Esophagus (tissue), 2 donors: ENCODE measurements around the gene LARP1B. TPM values are rescaled to one million over a fixed set of nuclear protein-coding genes. Genes with fewer than 3 reads are reported as not detected.
"Not testable (repeated sequence)": the region's sequence is repeated elsewhere in the genome, so short reads cannot be mapped to it uniquely, and the experiment has no call there.

ENCODE experiments used
- H3K27ac ChIP-seq, 2 donors: one replicate each; pipeline ENCODE4 v1.5.1; 2013; ENCODE audit warnings: low read depth in 2 of 2, mild to moderate bottlenecking in 2 of 2, inconsistent platforms in 1 of 2, low read length in 1 of 2, moderate library complexity in 1 of 2
- H3K27me3 ChIP-seq, 2 donors: one replicate each; pipeline ENCODE4 v1.6.1; 2013; ENCODE audit warnings: low read length in 2 of 2, control low read depth in 1 of 2, mild to moderate bottlenecking in 1 of 2; ENCODE audit not compliant: insufficient read depth in 2 of 2, control insufficient read depth in 1 of 2
- H3K36me3 ChIP-seq, 2 donors: one replicate each; pipeline ENCODE4 v1.6.1; 2013; ENCODE audit warnings: low read length in 1 of 2; ENCODE audit not compliant: control insufficient read depth in 2 of 2, insufficient read depth in 2 of 2
- H3K4me1 ChIP-seq, 2 donors: one replicate each; pipeline ENCODE4 v1.6.1; 2013; ENCODE audit warnings: low read length in 1 of 2; ENCODE audit not compliant: control insufficient read depth in 2 of 2, insufficient read depth in 2 of 2
- H3K4me3 ChIP-seq, 2 donors: one replicate each; pipeline ENCODE4 v1.5.1; 2013; ENCODE audit warnings: low read length in 2 of 2, mild to moderate bottlenecking in 2 of 2, low read depth in 1 of 2, moderate library complexity in 1 of 2
- H3K9me3 ChIP-seq, 2 donors: one replicate each; pipeline ENCODE4 v1.6.1; 2013; ENCODE audit warnings: mild to moderate bottlenecking in 2 of 2, low read depth in 1 of 2, low read length in 1 of 2, moderate library complexity in 1 of 2; ENCODE audit not compliant: control insufficient read depth in 2 of 2, insufficient read depth in 1 of 2
- WGBS, 2 donors: extraction: QIAGEN DNeasy Blood & Tissue Kit; methylation state at CpG; one replicate each; pipeline ENCODE4 v1.1.7; 2013; 5-methylcytosine and 5-hydroxymethylcytosine counted together
- polyA plus RNA-seq, 2 donors: library from polyadenylated mRNA; stranded (reverse); fragments of 200-250 nt; gene quantifications; one replicate each; pipeline ENCODE4 v1.2.3, GENCODE V29; 2013
- donor health status: healthy with polysubstance abuse.
- donor health status: Bipolar disorder and iron deficiency.

The LARP1B gene
- polyA plus RNA-seq, 2 donors = 9.7 to 11.0 TPM

GRCh38 chr4:128241019-128241418 is 179.9 kb downstream of the LARP1B start:
- no peaks in the 10 kb centered on the region for H3K36me3 ChIP-seq
- peaks cover 0 to 2% of the 10 kb centered on the region in 2 donors for H3K9me3 ChIP-seq
- H3K27me3 ChIP-seq = no peaks in the 10 kb centered on the region
- WGBS, 2 donors = 84 to 98% methylated on average over 3 of the region's 3 CpGs
- H3K4me1 ChIP-seq = no peaks in the 10 kb centered on the region
- H3K27ac ChIP-seq = no peak overlapping the region
- no peak overlapping the region for H3K4me3 ChIP-seq

DNA sequence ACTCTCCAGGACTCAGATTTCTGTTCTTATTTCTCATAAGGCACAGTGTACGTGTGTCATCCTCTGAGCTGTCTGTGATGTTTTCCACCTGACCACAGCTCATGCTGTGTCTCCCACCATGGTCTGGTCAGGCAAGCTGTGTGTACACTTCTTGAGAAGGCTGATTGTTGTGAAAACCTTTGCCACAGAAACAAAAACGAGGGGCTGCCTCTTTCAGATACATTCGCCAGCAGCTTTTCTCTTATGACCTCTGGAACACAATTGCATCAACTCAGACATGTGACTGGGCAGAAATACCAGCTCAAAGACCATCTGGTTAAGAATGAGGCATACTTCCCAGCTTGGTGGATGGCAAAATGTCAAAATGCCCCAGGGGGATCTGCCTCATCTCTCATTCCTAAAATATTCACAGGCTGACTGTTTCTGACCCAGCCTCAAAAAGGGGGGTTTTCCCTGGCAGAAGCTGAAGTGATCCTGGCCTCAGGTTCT is 180.4 kb downstream of the LARP1B start:
- Histone ChIP-seq H3K9me3 (peaks cover 0 to 2% of the 10 kb centered on the region in 2 donors), H3K27me3 (no peaks in the 10 kb centered on the region), H3K4me1 (no peaks in the 10 kb centered on the region), H3K4me3 (no peak overlapping the region), H3K27ac (no peak overlapping the region), H3K36me3 (no peaks in the 10 kb centered on the region)
- 39 to 44% methylated on average over 3 of the region's 3 CpGs for WGBS, 2 donors

GRCh38 chr4:128241981-128242380 is 180.9 kb downstream of the LARP1B start:
- H3K4me3 ChIP-seq = no peak overlapping the region
- H3K27me3 ChIP-seq = no peaks in the 10 kb centered on the region
- H3K4me1 ChIP-seq = no peaks in the 10 kb centered on the region
- H3K27ac ChIP-seq = no peak overlapping the region
- WGBS, 2 donors = 84% methylated on average over 3 of the region's 3 CpGs
- H3K36me3 ChIP-seq = no peaks in the 10 kb centered on the region
- H3K9me3 ChIP-seq = peaks cover 0 to 2% of the 10 kb centered on the region in 2 donors

GRCh38 chr4:128242601-128243000 is 181.5 kb downstream of the LARP1B start:
- Histone ChIP-seq H3K4me1 (no peaks in the 10 kb centered on the region), H3K27ac (no peak overlapping the region), H3K9me3 (peaks cover 0 to 2% of the 10 kb centered on the region in 2 donors), H3K4me3 (no peak overlapping the region), H3K27me3 (no peaks in the 10 kb centered on the region), H3K36me3 (no peaks in the 10 kb centered on the region)
- WGBS, 2 donors = 96 to 97% methylated on average over 4 of the region's 4 CpGs

DNA sequence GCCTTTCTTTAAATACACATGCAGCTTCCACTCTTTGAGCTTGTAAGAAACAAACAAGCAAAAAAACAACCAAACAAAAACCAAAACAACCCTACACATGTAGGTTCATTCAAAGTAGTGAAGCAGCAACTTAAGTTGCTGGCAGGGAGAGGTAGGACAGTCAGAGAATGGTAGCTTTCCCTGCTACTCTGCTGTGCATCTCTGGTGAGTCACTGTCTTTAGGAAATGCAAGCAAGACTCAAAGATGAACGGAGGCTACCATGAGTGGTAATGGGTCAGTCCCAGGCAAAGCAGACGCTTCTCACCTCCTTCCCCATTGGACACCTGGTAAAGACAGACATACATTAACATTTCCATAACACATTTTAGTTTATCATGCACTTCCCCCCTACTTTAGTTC is 183.3 kb downstream of the LARP1B start:
- Histone ChIP-seq H3K4me1 (no peaks in the 10 kb centered on the region), H3K36me3 (no peaks in the 10 kb centered on the region), H3K27me3 (no peaks in the 10 kb centered on the region), H3K9me3 (peaks cover 0 to 2% of the 10 kb centered on the region in 2 donors), H3K4me3 (no peak overlapping the region), H3K27ac (no peak overlapping the region)
- 92% methylated on average over 2 of the region's 2 CpGs for WGBS, 2 donors

GRCh38 chr4:128245391-128245790 is 184.3 kb downstream of the LARP1B start:
- H3K9me3 ChIP-seq, H3K27ac ChIP-seq, H3K4me3 ChIP-seq, H3K4me1 ChIP-seq, H3K36me3 ChIP-seq, H3K27me3 ChIP-seq: not testable (repeated sequence)
- WGBS, 2 donors = 90 to 92% methylated on average over 5 of the region's 5 CpGs

- H3K36me3 ChIP-seq = no peaks in the 10 kb centered on the region
- 98% methylated on average over 1 of the region's 1 CpG for WGBS, 2 donors
- H3K27ac ChIP-seq = no peak overlapping the region
Observed at GRCh38 chr4:128247906-128248305, 186.8 kb downstream of the LARP1B start.

GRCh38 chr4:128249787-128250668 is 188.9 kb downstream of the LARP1B start:
- no peak overlapping the region for H3K4me3 ChIP-seq
- H3K36me3 ChIP-seq = no peaks in the 10 kb centered on the region
- H3K27ac ChIP-seq = no peak overlapping the region
- no peaks in the 10 kb centered on the region for H3K9me3 ChIP-seq
- 68 to 73% methylated on average over 4 of the region's 4 CpGs for WGBS, 2 donors
- H3K27me3 ChIP-seq = no peaks in the 10 kb centered on the region
- no peaks in the 10 kb centered on the region for H3K4me1 ChIP-seq

More at GRCh38 chr4:128247906-128248305, 186.8 kb downstream of the LARP1B start:
- no peaks in the 10 kb centered on the region for H3K4me1 ChIP-seq
- H3K9me3 ChIP-seq = no peaks in the 10 kb centered on the region
- H3K27me3 ChIP-seq = no peaks in the 10 kb centered on the region
- H3K4me3 ChIP-seq = no peak overlapping the region

- Histone ChIP-seq H3K27me3 (no peaks in the 10 kb centered on the region), H3K27ac (no peak overlapping the region), H3K4me3 (no peak overlapping the region), H3K4me1 (no peaks in the 10 kb centered on the region), H3K36me3 (no peaks in the 10 kb centered on the region), H3K9me3 (no peaks in the 10 kb centered on the region)
- WGBS, 2 donors = 89 to 91% methylated on average over 3 of the region's 3 CpGs
Observed at GRCh38 chr4:128255906-128256305, 194.8 kb downstream of the LARP1B start.

DNA sequence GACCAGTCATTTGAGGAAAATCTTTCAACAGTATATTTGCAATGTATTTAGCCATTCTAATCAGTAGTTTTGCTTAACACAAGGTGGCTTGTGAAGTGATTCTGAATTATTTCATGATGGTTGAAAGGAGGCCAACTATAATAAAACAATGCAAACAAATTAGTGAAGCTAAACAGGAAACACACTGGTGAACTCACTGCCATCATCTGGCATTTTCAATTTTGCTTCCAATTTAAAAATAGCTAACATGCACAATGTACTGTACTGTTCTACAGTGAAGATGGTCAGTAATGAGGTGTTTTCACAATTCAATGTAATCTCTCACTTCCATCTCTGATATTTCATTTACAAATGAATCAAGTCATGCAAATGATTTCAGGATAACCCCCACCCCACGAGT is 195.4 kb downstream of the LARP1B start:
- Histone ChIP-seq H3K27ac (no peak overlapping the region), H3K4me3 (no peak overlapping the region), H3K9me3 (no peaks in the 10 kb centered on the region), H3K4me1 (no peaks in the 10 kb centered on the region), H3K27me3 (no peaks in the 10 kb centered on the region), H3K36me3 (no peaks in the 10 kb centered on the region)
- 31 to 47% methylated on average over 1 of the region's 1 CpG for WGBS, 2 donors
